Esophagus muscularis mucosa (tissue), 4 donors: Measurements from ENCODE around the gene GBA3. TPM values are rescaled to one million over a fixed set of nuclear protein-coding genes. Genes with fewer than 3 reads are reported as not detected.

Experiments used
- DNase-seq: peaks from one replicate; pipeline ENCODE4 v3.0.0-alpha.2; 2017; ENCODE audit errors: extremely low spot score
- H3K27ac ChIP-seq, 4 donors: fragments of 200-600 bp; sonication (generic); replicated peaks in 1 of 4; 1 replicate in 3 of 4; 2 replicates in 1 of 4; pipeline ENCODE4 v1.5.1; 2016 to 2019; ENCODE audit warnings: mild to moderate bottlenecking in 1 of 4
- H3K27me3 ChIP-seq, 4 donors: fragments of 200-600 bp; sonication (generic); one replicate each; pipeline versions ENCODE4 v1.5.1 to v1.6.0; 2016 to 2019
- H3K36me3 ChIP-seq, 4 donors: fragments of 200-600 bp; sonication (generic); one replicate each; pipeline ENCODE4 v1.5.1; 2016 to 2019
- H3K4me1 ChIP-seq, 4 donors: fragments of 200-600 bp; sonication (generic); one replicate each; pipeline ENCODE4 v1.5.1; 2016 to 2019
- H3K4me3 ChIP-seq, 4 donors: fragments of 200-600 bp; sonication (generic); 1 replicate in 2 of 4; 2 replicates in 2 of 4; pipeline ENCODE4 v1.5.1; 2016 to 2019; ENCODE audit warnings: mild to moderate bottlenecking in 4 of 4, moderate library complexity in 1 of 4
- H3K9me3 ChIP-seq, 4 donors: fragments of 200-600 bp; sonication (generic); 1 replicate in 3 of 4; 2 replicates in 1 of 4; pipeline ENCODE4 v1.5.1; 2016 to 2019
- EP300 ChIP-seq: sonication (generic); formaldehyde crosslinking; IDR thresholded peaks from one replicate; pipeline ENCODE4 v1.6.1; 2017; ENCODE audit warnings: antibody characterized with exemption
- POLR2A ChIP-seq: fragments of 450-650 bp; IDR thresholded peaks from one replicate; pipeline ENCODE4 v1.6.1; 2017; ENCODE audit warnings: antibody characterized with exemption, moderate library complexity, mild to moderate bottlenecking, low read depth
- POLR2AphosphoS5 ChIP-seq, 2 donors: sonication (generic); formaldehyde crosslinking; IDR thresholded peaks; one replicate each; pipeline ENCODE4 v1.6.1; 2017; ENCODE audit warnings: antibody characterized with exemption in 2 of 2
- WGBS: methylation state at CpG from one replicate; pipeline ENCODE4 v1.1.5; 2018; 5-methylcytosine and 5-hydroxymethylcytosine counted together
- intact Hi-C: fragments of 100-400 bp; cut with DNase I; formaldehyde crosslinking; loops from one replicate; pipeline ENCODE4 v1.15.1; 2023
- total RNA-seq, 4 donors: library from RNA; depleted of rRNA; stranded (reverse); fragments of >200 nt; gene quantifications; one replicate each; pipeline versions ENCODE4 v1.1.0 to v1.2.1, GENCODE V29; 2016
- TF ChIP-seq, protein P1 (sequence below), 3 experiments: fragments of 200-600 bp in 2 of 3; fragments of 450-650 bp in 1 of 3; sonication (generic) in 2 of 3; IDR thresholded peaks; one replicate each; pipeline ENCODE4 v1.5.1; 2017 to 2019; ENCODE audit warnings: antibody characterized with exemption in 3 of 3, mild to moderate bottlenecking in 2 of 3, moderate library complexity in 1 of 3

Gene GBA3
- total RNA-seq, 4 donors from 2014 or later, result not detected

GRCh38 chr4:22686141-22686540 lies 6.6 kb upstream of the GBA3 start:
- no peaks in the 10 kb centered on the region for H3K9me3 ChIP-seq
- no peaks in the 10 kb centered on the region for H3K36me3 ChIP-seq
- TF ChIP-seq, protein P1, sequence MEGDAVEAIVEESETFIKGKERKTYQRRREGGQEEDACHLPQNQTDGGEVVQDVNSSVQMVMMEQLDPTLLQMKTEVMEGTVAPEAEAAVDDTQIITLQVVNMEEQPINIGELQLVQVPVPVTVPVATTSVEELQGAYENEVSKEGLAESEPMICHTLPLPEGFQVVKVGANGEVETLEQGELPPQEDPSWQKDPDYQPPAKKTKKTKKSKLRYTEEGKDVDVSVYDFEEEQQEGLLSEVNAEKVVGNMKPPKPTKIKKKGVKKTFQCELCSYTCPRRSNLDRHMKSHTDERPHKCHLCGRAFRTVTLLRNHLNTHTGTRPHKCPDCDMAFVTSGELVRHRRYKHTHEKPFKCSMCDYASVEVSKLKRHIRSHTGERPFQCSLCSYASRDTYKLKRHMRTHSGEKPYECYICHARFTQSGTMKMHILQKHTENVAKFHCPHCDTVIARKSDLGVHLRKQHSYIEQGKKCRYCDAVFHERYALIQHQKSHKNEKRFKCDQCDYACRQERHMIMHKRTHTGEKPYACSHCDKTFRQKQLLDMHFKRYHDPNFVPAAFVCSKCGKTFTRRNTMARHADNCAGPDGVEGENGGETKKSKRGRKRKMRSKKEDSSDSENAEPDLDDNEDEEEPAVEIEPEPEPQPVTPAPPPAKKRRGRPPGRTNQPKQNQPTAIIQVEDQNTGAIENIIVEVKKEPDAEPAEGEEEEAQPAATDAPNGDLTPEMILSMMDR (IDR thresholded peaks at IDR 0.05), result no peak
- TF ChIP-seq POLR2AphosphoS5 (IDR thresholded peaks at IDR 0.05) (no peak), POLR2A (no peak), EP300 (no peak)
- H3K4me1 ChIP-seq, result no peaks in the 10 kb centered on the region
- 40% methylated on average over 5 of the region's 5 CpGs for WGBS
- H3K4me3 ChIP-seq, result no peak overlapping the region
- H3K27ac ChIP-seq, result no peak overlapping the region
- H3K27me3 ChIP-seq, result no peaks in the 10 kb centered on the region
- intact Hi-C loops, result no loop called here
- DNase-seq, result no peak

DNA sequence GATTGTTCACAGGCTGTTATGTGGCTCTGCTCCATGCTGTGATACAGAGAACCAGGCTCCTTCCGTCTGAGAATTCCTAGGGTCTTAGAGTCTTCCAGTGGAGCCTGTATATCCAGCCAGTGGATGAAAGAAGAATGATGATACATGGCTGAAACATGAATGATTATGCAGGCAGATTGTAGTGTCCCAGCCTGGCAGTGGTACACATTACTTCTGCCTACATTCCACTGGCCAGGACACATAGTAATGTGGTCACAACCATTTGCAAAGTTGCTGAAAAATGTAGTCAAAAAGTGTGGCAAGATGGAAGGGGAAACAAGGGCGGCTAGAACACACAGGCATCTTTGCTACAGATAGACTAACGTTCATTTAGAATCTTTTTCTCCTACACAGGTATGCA lies 4.5 kb upstream of the GBA3 start:
- no peaks in the 10 kb centered on the region for H3K4me1 ChIP-seq
- H3K36me3 ChIP-seq, result no peaks in the 10 kb centered on the region
- H3K27ac ChIP-seq, result no peak overlapping the region
- H3K4me3 ChIP-seq, result no peak overlapping the region
- no peak for TF ChIP-seq POLR2AphosphoS5 (IDR thresholded peaks at IDR 0.05)
- TF ChIP-seq EP300, result no peak
- TF ChIP-seq POLR2A, result no peak
- TF ChIP-seq, protein P1 (IDR thresholded peaks at IDR 0.05), result no peak
- intact Hi-C loops, result no loop called here
- H3K27me3 ChIP-seq, result no peaks in the 10 kb centered on the region
- DNase-seq, result no peak
- 86% methylated on average over 3 of the region's 3 CpGs for WGBS
- H3K9me3 ChIP-seq, result no peaks in the 10 kb centered on the region

- no peak for DNase-seq
- H3K27me3 ChIP-seq, result no peaks in the 10 kb centered on the region
- H3K9me3 ChIP-seq, result no peaks in the 10 kb centered on the region
- intact Hi-C loops, result no loop called here
- 85% methylated on average over 3 of the region's 3 CpGs for WGBS
- no peak for TF ChIP-seq POLR2A
- TF ChIP-seq, protein P1 (IDR thresholded peaks at IDR 0.05), result no peak
- TF ChIP-seq EP300, result no peak
- no peak for TF ChIP-seq POLR2AphosphoS5 (IDR thresholded peaks at IDR 0.05)
- no peak overlapping the region for H3K4me3 ChIP-seq
- H3K27ac ChIP-seq, result no peak overlapping the region
- no peaks in the 10 kb centered on the region for H3K4me1 ChIP-seq
- H3K36me3 ChIP-seq, result no peaks in the 10 kb centered on the region
Observed at GRCh38 chr4:22689428-22689827, 3.3 kb upstream of the GBA3 start.

- DNase-seq, result no peak
- Histone ChIP-seq H3K4me3 (no peak overlapping the region), H3K4me1 (no peaks in the 10 kb centered on the region), H3K27ac (no peak overlapping the region), H3K9me3 (no peaks in the 10 kb centered on the region), H3K36me3 (no peaks in the 10 kb centered on the region), H3K27me3 (no peaks in the 10 kb centered on the region)
- intact Hi-C loops, result no loop called here
- 92% methylated on average over 1 of the region's 1 CpG for WGBS
- TF ChIP-seq EP300 (no peak), POLR2AphosphoS5 (IDR thresholded peaks at IDR 0.05) (no peak), POLR2A (no peak)
- TF ChIP-seq, protein P1 (IDR thresholded peaks at IDR 0.05), result no peak
Observed at GRCh38 chr4:22695029-22695428, 2.3 kb downstream of the GBA3 start.

DNA sequence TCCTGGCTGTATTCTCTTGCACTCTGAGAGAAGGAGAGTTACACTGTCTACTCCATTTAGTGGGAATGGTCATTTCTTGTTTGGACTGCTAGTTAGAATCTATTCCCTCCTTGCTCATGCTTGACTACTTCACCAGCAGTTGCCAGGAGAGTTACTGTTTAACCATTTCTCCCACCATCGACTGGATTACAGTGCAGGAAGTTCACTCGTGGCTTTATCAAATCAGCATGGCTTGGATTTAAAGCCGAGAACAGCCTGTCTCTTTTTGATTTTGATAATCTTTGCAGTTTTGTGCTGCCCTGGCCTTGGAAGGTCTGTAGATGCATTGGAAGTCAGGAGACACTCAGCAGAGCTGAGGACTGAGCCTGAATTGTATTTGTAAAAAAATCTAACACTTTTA lies 3.2 kb downstream of the GBA3 start:
- intact Hi-C loops, result no loop called here

More for the DNA sequence above, 3.2 kb downstream of the GBA3 start:
- H3K4me3 ChIP-seq, result no peak overlapping the region
- no peaks in the 10 kb centered on the region for H3K9me3 ChIP-seq
- TF ChIP-seq POLR2A (no peak), EP300 (no peak), POLR2AphosphoS5 (IDR thresholded peaks at IDR 0.05) (no peak)
- TF ChIP-seq, protein P1 (IDR thresholded peaks at IDR 0.05), result no peak
- no peaks in the 10 kb centered on the region for H3K36me3 ChIP-seq
- 62% methylated on average over 3 of the region's 3 CpGs for WGBS
- H3K4me1 ChIP-seq, result no peaks in the 10 kb centered on the region
- H3K27me3 ChIP-seq, result no peaks in the 10 kb centered on the region
- no peak overlapping the region for H3K27ac ChIP-seq
- no peak for DNase-seq
